A549 (cell line): ENCODE measurements around the gene SRSF12.

Source experiments
- BHLHE40 ChIP-seq: IDR thresholded peaks from 2 replicates; pipeline ENCODE4 v1.6.1; 2012; ENCODE audit warnings: low read depth, low read length, inconsistent platforms
- CHD2 ChIP-seq: fragments of 150-350 bp; IDR thresholded peaks from 2 replicates; pipeline ENCODE4 v1.6.1; 2014; ENCODE audit warnings: low read length; ENCODE audit not compliant: partially characterized antibody
- CTCF ChIP-seq: fragments of >200 bp; sonication (Bioruptor Twin); formaldehyde crosslinking; IDR thresholded peaks from 3 replicates; pipeline ENCODE4 v1.5.1; 2016
- EP300 ChIP-seq, 2 experiments: fragments of >200 bp; sonication (Bioruptor Twin); formaldehyde crosslinking; IDR thresholded peaks; 2 replicates in 1 of 2; 3 replicates in 1 of 2; pipeline ENCODE4 v1.6.1; 2016 to 2017
- FOSL2 ChIP-seq, 2 experiments: fragments of 450-650 bp in 1 of 2; fragments of >200 bp in 1 of 2; sonication (Bioruptor Twin) in 1 of 2; formaldehyde crosslinking; IDR thresholded peaks; 2 replicates each; pipeline versions ENCODE4 v1.5.0 to v1.6.1; 2016 to 2020; ENCODE audit warnings: mild to moderate bottlenecking in 1 of 2, moderate library complexity in 1 of 2
- JUN ChIP-seq, 2 experiments: fragments of >200 bp; sonication (Bioruptor Twin); formaldehyde crosslinking; IDR thresholded peaks; 2 replicates in 1 of 2; 3 replicates in 1 of 2; pipeline ENCODE4 v1.6.1; 2016 to 2017
- MYC ChIP-seq: IDR thresholded peaks from 2 replicates; pipeline ENCODE4 v1.6.1; 2012; ENCODE audit warnings: mild to moderate bottlenecking, inconsistent platforms, low read length, improper control_type of control experiment, borderline replicate concordance
- PBX3 ChIP-seq: IDR thresholded peaks from 2 replicates; pipeline ENCODE4 v1.6.1; 2012
- POLR2A ChIP-seq: IDR thresholded peaks from 2 replicates; pipeline ENCODE4 v1.6.1; 2012; ENCODE audit warnings: mild to moderate bottlenecking, low read length
- REST ChIP-seq: fragments of 200-600 bp; sonication (generic); IDR thresholded peaks from 2 replicates; pipeline ENCODE4 v1.6.1; 2016; ENCODE audit warnings: antibody characterized with exemption, mild to moderate bottlenecking, moderate library complexity
- SMC3 ChIP-seq: fragments of >200 bp; sonication (Bioruptor Twin); formaldehyde crosslinking; IDR thresholded peaks from 3 replicates; pipeline ENCODE4 v1.6.1; 2018; ENCODE audit warnings: inconsistent platforms
- ZFP36 ChIP-seq: fragments of 450-650 bp; IDR thresholded peaks from 2 replicates; pipeline ENCODE4 v1.6.1; 2014; ENCODE audit warnings: borderline replicate concordance; ENCODE audit not compliant: partially characterized antibody
- ZNF302 ChIP-seq: fragments of 250-450 bp; sonication (Bioruptor Pico); IDR thresholded peaks from 2 replicates; pipeline ENCODE4 v1.9.0; 2021; ENCODE audit warnings: inconsistent platforms, mild to moderate bottlenecking, moderate library complexity

- TF ChIP-seq BHLHE40 (no peak), FOSL2 (IDR thresholded peaks at IDR 0.05) (no peak), FOSL2 (CRISPR knock-in tag; IDR thresholded peaks at IDR 0.05) (no peak), POLR2A (no peak), CTCF (no peak), REST (no peak), ZFP36 (no peak), JUN (IDR thresholded peaks at IDR 0.05) (no peak), ZNF302 (CRISPR knock-in tag) (no peak), SMC3 (no peak), CHD2 (no peak), EP300 (IDR thresholded peaks at IDR 0.05) (no peak), MYC (no peak), PBX3 (no peak)
Measured at GRCh38 chr6:89139509-89140346, 21.9 kb upstream of the SRSF12 start.
